ENCODE measurements around the gene UBASH3B.

Gene UBASH3B

GRCh38 chr11:122678406-122678805 is 22.9 kb downstream of the UBASH3B start:
- no peak for DNase-seq (ENCODE audit: low read depth)

- no peak for DNase-seq (ENCODE audit: low read depth)
Observed at GRCh38 chr11:122679466-122679865, 23.9 kb downstream of the UBASH3B start.

DNA sequence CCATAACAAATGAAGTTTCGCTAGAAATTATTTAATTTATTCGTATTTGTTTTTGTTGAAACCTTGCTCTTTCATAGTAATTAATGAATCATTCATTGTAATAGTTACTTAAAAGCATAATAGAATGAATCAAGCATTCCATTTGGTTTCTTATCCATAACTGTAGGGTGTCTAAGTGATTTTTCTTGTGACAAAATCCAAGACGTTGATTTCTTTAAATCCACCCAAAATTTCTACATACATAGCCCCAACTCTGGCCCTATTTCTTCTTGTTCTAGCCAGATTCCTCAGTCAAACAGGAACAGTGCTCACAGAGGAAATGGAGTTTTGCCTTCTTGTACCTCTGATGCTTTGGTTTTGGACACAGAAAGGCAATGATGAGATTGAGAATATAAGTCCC is 25.5 kb downstream of the UBASH3B start:
- DNase-seq (ENCODE audit: low read depth) = no peak

DNA sequence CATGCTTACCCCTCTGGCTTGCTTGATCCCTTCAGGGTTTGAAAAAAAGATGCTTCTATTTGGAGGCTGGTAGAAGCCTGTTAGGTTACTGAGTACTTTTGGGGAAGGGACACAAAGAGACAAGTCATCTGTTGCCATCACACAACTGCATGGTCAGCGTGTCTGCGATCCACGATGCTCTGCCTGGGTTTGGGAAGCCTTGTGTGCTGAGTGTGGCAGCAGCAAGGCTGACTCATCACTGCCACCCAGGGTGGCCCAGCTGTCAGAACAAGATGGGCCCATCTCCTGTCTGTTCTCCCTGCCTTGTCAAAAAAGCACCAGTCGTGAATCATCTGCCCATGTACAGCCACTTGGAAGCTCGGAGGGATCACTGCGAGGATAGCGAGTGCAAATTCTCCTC is 26.2 kb downstream of the UBASH3B start:
- no peak for DNase-seq (ENCODE audit: low read depth)

DNA sequence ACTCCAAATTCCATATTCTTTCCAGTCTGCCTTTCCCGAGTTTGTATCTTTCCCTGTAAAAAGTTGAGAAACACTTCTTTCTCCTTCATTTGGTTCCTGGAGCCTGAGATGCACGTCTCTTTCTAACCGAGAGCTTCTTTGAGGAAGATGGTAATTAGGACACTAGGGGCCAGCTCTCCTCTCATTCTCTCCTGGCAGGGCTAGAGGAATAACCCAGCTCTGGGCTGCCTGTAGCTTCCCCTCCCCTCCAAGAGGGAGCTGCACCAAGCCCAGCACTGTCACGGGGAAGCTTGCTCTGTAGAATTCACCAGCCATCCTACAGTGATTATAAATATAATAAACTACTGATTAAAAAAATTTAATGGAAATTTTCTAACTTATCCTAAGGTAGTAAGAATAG is 26.9 kb downstream of the UBASH3B start:
- no peak for DNase-seq (ENCODE audit: low read depth)

GRCh38 chr11:122685041-122685440 is 29.5 kb downstream of the UBASH3B start:
- no peak for DNase-seq (ENCODE audit: low read depth)

DNA sequence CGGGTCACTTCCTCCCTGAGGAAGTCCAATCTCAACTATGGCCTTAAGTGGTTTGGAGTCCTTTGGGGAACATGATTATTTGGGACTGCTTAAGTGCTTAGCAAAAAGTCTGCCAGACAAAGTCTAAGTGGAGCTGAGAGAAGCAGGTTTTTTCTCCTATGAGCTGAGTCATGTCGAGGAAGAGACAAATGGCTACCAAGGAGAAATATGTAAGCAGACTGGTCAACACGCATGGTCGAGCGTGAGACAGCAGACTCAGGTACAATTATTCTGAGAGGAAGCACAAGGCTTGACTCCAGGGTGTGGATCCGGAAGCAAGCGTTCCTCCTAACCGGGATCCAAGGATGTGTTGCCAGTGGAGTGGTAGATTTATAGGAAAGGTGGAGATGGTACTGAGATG is 30.6 kb downstream of the UBASH3B start:
- no peak for DNase-seq (ENCODE audit: low read depth)

- no peak for DNase-seq (ENCODE audit: low read depth)
Observed at GRCh38 chr11:122690384-122690783, 34.9 kb downstream of the UBASH3B start.

- no peak for DNase-seq (ENCODE audit: low read depth)
Observed at GRCh38 chr11:122690801-122691548, 35.5 kb downstream of the UBASH3B start.

DNA sequence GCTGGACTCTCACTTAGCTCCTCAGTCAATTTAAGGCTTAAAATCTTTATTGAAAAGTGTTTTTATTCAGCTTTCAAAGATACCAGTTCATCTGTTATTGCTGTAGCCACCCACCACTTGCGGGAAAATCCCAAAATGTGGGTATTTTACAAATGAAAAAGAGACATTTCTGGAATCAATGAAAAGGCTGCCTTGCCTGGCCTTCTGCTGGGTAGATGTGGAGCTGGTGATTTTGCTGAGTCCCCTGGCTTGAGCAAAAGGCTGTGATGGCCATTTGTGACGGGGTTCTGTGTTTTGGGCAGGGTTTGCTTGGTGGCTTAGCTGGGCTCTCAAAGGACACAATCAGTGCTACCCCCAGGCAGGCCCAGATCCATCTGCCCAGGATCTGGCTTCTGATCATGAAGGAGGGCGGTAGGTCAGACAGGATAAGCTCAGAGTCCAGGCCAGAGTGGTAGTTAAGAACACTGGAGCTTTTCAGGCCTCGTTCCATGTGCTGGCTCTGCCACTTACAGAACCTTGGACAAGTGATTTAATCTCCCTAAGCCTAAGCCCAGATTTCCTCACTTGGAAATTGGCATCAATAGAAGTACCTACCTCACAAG is 36.1 kb downstream of the UBASH3B start:
- DNase-seq (ENCODE audit: low read depth) = no peak

DNA sequence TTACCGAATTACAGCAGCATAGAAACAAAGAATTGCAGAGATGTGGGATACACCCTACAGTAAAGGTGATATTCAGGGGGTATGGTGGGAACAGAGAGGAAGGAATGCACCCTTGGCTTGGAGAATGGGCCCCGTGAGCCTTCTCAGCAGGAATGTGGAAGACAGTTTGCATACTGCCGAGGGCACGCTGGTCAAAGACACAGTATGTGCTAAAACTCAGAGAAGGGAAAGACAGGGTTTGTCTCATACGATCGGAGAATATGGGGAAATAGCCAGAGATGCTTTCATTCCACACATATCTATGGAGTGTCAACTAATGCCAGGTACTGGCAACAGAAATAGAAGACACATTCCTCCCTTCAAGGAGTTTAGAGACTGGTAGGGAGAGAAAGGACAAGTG is 36.9 kb downstream of the UBASH3B start:
- no peak for DNase-seq (ENCODE audit: low read depth)

GRCh38 chr11:122695076-122695615 is 39.6 kb downstream of the UBASH3B start:
- no peak for DNase-seq (ENCODE audit: low read depth)

DNA sequence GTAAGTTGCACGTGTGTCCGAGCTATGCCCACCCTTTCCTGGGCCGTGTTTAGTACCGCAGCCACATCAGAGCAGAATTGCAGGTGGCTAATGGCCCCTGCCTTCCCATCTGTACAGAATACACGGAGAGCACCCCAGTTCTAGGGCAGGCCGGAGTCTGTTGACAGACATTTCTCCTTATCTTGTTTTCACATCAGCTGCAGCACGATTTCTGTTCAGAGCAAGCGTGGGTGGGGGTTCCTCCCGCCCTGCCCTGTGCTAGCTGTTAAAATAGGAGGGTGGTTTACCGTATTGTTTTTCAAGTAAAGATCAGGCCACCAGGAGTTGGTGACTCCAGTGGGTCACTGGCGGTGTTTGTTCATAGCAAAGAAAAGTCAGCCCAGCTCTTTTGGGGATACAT is 41.1 kb downstream of the UBASH3B start:
- peak; percentile 61 for DNase-seq (ENCODE audit: low read depth)

GRCh38 chr11:122697636-122698167 is 42.2 kb downstream of the UBASH3B start:
- no peak for DNase-seq (ENCODE audit: low read depth)

DNA sequence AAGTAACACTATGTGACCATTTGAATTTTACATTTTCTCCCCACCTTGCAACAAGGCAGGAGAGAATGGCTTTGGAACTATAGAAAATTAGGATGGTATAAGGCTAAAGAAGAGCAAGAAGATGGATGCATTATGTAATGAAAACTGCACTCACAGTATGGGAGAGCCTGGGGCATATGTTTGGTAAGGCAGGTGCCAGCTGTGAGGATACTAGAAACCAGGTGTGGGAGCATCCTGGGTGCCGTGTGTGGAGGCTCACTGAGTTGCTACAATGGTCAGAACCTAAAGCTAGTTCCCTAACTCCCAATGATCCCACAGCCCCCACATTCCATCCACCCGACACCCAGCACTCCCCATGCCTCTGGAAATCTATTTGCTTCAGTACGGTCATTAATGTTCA is 42.9 kb downstream of the UBASH3B start:
- DNase-seq (ENCODE audit: low read depth) = no peak

DNA sequence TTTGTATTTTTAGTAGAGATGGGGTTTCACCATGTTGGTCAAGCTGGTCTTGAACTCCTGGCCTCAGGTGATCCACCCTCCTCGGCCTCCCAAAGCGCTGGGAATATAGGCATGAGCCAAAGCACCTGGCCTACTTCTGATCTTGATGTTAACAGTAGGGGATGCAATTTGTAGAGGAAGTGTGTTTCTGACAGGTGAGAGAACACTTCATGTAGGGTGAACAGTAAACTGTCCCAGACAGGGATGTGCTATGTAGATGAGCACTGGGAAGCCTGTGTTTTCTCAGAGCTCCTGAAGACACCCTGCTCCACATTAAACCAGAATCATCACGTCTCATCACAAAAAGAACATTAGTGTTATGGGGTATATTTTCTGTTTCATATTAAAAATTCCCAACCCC is 45.1 kb downstream of the UBASH3B start:
- no peak for DNase-seq (ENCODE audit: low read depth)

DNA sequence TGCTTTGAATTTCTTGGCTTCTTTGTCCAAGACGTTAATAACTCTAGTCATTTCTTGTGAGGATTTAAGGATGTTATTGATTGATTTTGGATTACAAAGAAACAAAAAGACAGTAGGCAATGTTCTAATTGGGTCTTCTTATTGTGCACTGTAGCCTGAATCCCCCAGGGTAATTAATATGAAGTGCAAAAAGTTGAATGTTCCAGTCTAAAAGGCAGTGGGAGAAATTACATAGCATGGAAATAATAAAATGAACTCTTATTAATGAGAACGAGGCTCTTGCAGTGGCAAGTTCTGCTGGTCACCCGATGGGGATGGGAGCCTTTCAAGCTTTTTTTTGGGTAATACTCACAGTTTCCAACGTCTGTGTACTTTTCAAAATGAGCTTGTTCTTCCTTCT is 45.6 kb downstream of the UBASH3B start:
- DNase-seq (ENCODE audit: low read depth) = no peak

- no peak for DNase-seq (ENCODE audit: low read depth)
Observed at GRCh38 chr11:122703541-122704272, 48.2 kb downstream of the UBASH3B start.

- no peak for DNase-seq (ENCODE audit: low read depth)
Observed at GRCh38 chr11:122705396-122705795, 49.9 kb downstream of the UBASH3B start.

DNA sequence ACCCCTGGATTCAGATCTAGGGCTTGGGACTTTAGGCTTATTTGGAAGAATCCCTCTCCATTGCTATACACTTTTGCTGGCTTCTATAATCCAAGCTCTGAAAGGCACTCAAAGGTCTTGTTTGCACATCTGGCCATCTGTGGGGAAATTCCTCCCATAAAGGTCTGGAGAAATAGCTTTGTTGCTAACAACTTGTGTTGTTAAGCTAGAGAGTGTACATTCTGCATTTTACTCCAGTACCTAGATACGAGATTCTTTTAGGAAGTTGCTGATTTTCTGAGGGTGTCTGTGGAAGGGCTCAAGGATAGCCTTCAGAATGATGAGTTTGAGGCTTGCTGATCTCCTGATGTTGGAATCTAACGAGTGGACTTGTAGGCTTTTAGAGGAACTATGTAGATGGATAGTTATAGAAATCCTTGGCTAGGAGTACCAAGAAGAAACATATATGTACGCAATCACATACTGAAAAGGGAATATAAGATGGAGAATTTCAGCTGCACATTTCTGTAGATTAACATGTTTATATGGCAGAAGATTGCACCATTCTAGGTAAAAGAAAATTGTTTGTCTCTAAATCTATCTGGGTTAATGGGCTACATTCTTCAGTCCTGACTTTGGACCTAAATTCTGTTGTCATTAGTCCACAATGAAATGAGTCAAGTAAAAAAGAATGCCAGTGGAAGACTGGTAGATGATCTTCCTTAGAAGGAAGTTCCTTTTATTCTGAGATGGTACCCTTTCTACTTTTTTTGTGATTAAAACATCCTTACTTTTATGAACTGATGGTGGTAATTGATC is 51.0 kb downstream of the UBASH3B start:
- no peak for DNase-seq (ENCODE audit: low read depth)

DNA sequence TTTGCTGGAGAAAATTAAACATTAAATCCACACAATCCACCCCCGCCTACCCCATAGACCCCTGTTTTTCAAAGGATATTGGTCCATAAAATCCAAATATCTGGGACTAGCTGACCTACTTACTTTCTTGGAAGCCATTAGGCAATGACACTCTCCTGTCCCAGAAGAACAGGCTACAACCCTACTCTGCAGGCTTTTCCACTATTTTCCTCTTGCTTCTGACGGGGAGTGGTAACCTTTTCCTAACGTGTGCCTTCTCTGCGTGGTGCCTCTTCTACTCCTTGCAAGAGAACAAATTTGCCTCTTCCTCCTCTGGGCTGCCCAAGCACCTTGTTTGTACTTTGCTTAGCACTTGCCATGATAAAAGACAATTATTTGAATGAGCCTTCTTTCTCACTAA is 51.6 kb downstream of the UBASH3B start:
- no peak for DNase-seq (ENCODE audit: low read depth)

- no peak for DNase-seq (ENCODE audit: low read depth)
Observed at GRCh38 chr11:122707901-122708300, 52.4 kb downstream of the UBASH3B start.
